Activated CD4-positive, CD25-positive, alpha-beta regulatory T cell treated with anti-CD3 and anti-CD28 coated beads, Interleukin-2, amount 50 U/mL, for 72 hours (primary cell): Measurements from ENCODE around the gene SON.
"Not testable (repeated sequence)": the region's sequence is repeated elsewhere in the genome, so short reads cannot be mapped to it uniquely, and the experiment has no call there.

ENCODE experiments used
- DNase-seq: peaks from one replicate; pipeline ENCODE4 v3.0.0; 2021

Gene SON

DNA sequence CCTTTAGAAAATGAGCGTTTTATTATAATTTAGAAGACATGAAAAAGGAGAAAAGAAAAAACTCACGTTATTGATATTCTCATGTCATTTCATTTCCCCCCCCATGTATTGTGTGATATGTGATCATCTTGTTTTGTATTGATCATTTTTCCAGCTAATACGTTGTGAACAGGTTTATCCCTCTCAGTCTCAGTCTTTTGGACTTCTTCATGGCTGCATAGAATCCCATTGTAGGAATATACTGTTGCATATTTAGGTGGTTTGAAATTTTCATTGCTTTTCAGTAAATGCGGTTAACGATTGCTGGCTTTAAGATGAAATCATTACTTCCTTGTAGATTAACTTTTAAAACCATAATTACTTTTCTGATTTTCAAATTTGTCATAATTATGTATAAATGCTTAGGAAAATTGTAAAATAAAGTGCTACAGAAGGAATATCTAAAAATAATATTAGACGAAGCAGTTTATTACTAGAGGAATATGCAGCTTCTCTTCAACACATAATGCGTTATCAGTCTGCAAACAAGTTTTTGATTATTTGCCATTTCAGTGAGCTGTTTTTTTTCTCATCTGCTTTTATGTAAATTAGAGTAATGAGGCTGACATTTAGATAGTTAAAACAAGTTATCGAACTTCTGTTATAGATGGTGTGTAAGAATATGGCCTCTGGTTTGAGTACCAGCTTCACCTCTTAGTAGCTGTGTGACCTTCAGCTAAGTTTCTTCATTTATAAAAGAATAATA, 1.8 kb downstream of the SON start:
- no peak for DNase-seq

DNA sequence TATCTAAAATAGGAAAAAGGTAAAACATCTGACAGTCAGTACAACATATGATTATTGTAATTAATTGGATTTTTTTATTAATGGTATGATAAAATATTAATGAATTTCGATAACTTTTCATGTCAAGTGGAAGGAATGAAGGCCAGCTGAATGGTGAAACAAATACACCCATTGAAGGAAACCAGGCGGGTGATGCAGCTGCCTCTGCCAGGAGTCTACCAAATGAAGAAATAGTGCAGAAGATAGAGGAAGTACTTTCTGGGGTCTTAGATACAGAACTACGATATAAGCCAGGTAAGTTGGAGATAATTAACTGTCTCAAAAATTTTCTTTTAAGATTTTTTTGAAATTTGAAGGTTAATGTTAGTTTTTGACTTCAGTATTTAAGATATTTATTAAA, 3.2 kb downstream of the SON start:
- no peak for DNase-seq

- DNase-seq: no peak
Measured at GRCh38 chr21:33549848-33550771, 7.3 kb downstream of the SON start.

DNA sequence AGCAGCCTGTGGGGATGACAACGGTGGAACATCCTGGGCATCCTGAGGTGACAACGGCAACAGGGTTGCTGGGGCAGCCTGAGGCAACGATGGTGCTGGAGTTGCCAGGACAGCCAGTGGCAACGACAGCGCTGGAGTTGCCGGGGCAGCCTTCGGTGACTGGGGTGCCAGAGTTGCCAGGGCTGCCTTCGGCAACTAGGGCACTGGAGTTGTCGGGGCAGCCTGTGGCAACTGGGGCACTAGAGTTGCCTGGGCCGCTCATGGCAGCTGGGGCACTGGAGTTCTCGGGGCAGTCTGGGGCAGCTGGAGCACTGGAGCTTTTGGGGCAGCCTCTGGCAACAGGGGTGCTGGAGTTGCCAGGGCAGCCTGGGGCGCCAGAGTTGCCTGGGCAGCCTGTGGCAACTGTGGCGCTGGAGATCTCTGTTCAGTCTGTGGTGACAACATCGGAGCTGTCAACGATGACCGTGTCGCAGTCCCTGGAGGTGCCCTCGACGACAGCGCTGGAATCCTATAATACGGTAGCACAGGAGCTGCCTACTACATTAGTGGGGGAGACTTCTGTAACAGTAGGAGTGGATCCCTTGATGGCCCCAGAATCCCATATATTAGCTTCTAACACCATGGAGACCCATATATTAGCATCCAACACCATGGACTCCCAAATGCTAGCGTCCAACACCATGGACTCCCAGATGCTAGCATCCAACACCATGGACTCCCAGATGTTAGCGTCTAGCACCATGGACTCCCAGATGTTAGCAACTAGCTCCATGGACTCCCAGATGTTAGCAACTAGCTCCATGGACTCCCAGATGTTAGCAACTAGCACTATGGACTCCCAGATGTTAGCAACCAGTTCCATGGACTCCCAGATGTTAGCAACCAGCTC, 8.2 kb downstream of the SON start:
- no peak for DNase-seq

GRCh38 chr21:33551664-33552063, 8.8 kb downstream of the SON start:
- no peak for DNase-seq

DNA sequence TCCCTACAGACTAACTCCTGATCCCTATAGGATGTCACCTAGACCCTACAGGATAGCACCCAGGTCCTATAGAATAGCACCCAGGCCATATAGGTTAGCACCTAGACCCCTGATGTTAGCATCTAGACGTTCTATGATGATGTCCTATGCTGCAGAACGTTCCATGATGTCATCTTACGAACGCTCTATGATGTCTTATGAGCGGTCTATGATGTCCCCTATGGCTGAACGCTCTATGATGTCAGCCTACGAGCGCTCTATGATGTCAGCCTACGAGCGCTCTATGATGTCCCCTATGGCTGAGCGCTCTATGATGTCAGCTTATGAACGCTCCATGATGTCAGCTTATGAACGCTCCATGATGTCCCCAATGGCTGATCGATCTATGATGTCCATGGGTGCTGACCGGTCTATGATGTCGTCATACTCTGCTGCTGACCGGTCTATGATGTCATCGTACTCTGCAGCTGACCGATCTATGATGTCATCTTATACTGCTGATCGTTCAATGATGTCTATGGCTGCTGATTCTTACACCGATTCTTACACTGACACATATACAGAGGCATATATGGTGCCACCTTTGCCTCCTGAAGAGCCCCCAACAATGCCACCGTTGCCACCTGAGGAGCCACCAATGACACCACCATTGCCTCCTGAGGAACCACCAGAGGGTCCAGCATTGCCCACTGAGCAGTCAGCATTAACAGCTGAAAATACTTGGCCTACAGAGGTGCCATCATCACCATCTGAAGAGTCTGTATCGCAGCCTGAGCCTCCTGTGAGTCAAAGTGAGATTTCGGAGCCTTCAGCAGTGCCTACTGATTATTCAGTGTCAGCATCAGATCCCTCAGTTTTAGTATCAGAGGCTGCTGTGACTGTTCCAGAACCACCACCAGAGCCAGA, 9.5 kb downstream of the SON start:
- DNase-seq: no peak

DNA sequence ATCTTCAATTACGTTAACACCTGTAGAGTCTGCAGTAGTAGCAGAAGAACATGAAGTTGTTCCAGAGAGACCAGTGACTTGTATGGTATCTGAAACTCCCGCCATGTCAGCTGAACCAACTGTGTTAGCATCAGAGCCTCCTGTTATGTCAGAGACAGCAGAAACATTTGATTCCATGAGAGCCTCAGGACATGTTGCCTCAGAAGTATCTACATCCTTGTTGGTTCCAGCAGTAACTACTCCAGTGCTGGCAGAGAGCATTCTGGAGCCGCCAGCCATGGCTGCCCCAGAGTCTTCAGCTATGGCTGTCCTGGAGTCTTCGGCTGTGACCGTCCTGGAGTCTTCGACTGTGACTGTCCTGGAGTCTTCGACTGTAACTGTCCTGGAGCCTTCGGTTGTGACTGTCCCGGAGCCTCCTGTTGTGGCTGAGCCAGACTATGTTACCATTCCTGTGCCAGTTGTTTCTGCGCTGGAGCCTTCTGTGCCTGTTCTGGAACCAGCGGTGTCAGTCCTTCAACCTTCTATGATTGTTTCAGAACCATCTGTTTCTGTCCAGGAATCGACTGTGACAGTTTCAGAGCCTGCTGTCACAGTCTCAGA, 10.3 kb downstream of the SON start:
- no peak for DNase-seq

DNA sequence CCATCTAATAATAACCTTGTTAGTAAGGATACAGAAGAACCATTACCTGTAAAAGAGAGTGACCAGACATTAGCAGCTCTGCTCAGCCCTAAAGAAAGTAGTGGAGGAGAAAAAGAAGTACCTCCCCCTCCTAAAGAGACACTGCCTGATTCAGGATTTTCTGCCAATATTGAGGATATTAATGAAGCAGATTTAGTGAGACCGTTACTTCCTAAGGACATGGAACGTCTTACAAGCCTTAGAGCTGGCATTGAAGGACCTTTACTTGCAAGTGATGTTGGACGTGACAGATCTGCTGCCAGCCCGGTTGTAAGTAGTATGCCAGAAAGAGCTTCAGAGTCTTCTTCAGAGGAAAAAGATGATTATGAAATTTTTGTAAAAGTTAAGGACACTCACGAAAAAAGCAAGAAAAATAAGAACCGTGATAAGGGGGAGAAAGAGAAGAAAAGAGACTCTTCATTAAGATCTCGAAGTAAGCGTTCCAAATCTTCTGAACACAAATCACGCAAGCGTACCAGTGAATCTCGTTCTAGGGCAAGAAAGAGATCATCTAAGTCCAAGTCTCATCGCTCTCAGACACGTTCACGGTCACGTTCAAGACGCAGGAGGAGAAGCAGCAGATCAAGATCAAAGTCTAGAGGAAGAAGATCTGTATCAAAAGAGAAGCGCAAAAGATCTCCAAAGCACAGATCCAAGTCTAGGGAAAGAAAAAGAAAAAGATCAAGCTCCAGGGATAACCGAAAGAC, 11.6 kb downstream of the SON start:
- DNase-seq: no peak

GRCh38 chr21:33554982-33555344, 12.1 kb downstream of the SON start:
- DNase-seq: no peak

DNA sequence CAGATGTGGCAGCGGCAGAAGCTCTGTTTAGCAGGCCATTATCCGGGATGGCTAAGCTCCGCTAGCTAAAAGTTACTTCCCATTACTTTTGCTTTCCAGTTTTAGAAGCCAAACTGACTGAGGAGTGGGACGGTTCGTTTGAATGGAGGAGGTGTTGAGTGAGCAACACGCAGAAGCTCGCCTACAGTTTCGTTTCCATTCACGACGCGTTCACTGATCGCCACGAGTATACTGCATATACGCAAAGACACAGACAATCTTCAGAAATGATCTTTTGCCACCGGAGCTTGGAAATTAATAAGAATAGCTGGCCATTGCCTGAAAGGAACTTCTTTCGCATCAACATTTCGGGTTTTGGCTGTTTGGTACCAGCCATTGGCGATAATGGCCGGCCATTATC, 14.6 kb downstream of the SON start:
- DNase-seq: no peak

- no peak for DNase-seq
Measured at GRCh38 chr21:33558777-33559421, 16.1 kb downstream of the SON start.

GRCh38 chr21:33559813-33560212, 17.0 kb downstream of the SON start:
- DNase-seq: no peak

- DNase-seq: no peak
Measured at GRCh38 chr21:33560965-33561364, 18.1 kb downstream of the SON start.

GRCh38 chr21:33561373-33561772, 18.5 kb downstream of the SON start:
- no peak for DNase-seq

DNA sequence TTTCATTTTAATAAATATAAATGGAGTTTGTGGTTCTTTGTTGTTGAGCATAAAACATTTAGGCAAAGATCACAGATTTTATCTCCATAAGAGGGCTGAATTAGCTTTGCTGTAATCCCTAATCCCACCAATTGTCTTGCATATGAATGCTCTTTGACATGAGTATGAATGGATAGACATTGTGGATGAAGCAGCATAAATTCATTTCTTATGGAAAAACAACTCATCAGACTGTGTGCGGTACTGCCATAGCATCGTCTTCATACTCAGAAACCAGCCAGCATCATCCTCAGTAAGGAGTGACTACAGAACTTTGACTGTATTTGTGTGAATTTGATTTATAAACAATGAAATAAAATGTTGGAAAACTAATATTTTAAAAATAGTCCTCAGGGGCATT, 19.6 kb downstream of the SON start:
- no peak for DNase-seq

- DNase-seq: no peak
Measured at GRCh38 chr21:33566514-33566913, 23.7 kb downstream of the SON start.

- DNase-seq: no peak
Measured at GRCh38 chr21:33567914-33568313, 25.1 kb downstream of the SON start.

DNA sequence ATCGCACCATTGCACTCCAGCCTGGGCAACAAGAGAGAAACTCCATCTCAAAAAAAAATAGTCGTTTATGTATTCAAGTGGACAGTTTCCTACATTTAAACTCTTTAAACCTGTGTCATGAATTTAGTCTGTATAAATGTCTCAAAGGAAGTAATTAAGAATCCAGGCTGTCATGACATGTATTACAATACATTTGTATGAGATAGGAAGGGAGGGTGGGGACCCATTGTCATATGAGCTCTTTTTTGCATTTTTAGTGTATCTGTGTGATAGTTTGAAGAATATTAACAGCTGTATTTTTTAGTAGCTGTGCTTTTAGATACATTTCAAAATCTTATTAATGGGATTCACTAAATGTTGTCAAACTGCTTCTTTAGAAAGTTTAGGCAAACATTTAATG, 25.6 kb downstream of the SON start:
- DNase-seq: no peak

GRCh38 chr21:33569991-33570390, 27.2 kb downstream of the SON start:
- no peak for DNase-seq

DNA sequence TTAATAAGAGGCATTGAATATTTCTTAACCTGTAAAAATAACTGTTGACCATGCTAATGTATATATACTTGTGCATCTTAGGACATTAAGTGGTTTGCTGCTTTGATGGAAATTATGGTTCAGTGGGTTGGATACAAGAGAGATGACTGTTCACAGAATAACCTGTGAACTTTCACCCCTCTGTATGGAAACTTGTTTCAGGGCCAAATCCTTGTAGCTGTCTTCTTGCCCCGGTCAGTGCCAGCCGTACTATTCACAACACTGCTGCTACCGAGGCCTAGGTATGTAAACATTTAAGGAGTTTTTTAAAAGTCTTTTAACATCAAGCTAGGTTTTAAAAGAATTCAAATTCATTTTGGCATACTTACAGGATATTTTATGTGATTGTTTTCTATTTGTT, 29.5 kb downstream of the SON start:
- DNase-seq: no peak

GRCh38 chr21:33576741-33577141, 33.9 kb downstream of the SON start:
- not testable (repeated sequence) for DNase-seq
